GM23338 (cell line): Measurements from ENCODE around the gene GPR78.

Source experiments
- CTCF ChIP-seq, 2 experiments: fragments of 200-600 bp in 1 of 2; sonication (generic) in 1 of 2; conservative IDR thresholded peaks; 2 replicates each; pipeline versions ENCODE4 v1.5.1 to v1.6.1; 2016 to 2017; ENCODE audit warnings: antibody characterized with exemption in 2 of 2, low read depth in 2 of 2, mild to moderate bottlenecking in 2 of 2, moderate library complexity in 1 of 2
- EZH2 ChIP-seq: fragments of 200-600 bp; sonication (generic); IDR thresholded peaks from one replicate; pipeline ENCODE4 v1.8.0; 2017; ENCODE audit warnings: antibody characterized with exemption, mild to moderate bottlenecking, low read depth; ENCODE audit not compliant: unreplicated experiment
- EZH2phosphoT487 ChIP-seq: fragments of 200-600 bp; sonication (generic); IDR thresholded peaks from one replicate; pipeline ENCODE4 v1.8.1; 2018; ENCODE audit warnings: antibody characterized with exemption; ENCODE audit not compliant: unreplicated experiment
- JUNB ChIP-seq: IDR thresholded peaks from one replicate; pipeline ENCODE4 v1.6.1; 2016; ENCODE audit warnings: antibody characterized with exemption; ENCODE audit not compliant: unreplicated experiment
- REST ChIP-seq: IDR thresholded peaks from one replicate; pipeline ENCODE4 v1.6.1; 2018; ENCODE audit warnings: antibody characterized with exemption; ENCODE audit not compliant: unreplicated experiment

- no peak for TF ChIP-seq CTCF (conservative IDR thresholded peaks at IDR 0.05; ENCODE audit: low read depth in 2 of 2)
- TF ChIP-seq REST = no peak
- TF ChIP-seq EZH2 = no peak
- no peak for TF ChIP-seq EZH2phosphoT487
- no peak for TF ChIP-seq JUNB
These were observed 26.3 kb downstream of the GPR78 start for GRCh38 chr4:8606476-8606875.
